HG03565 (cell line): ENCODE results near the gene NMNAT2.

Experiments used
- ATAC-seq: cut with Tn5 transposase; IDR thresholded peaks from one replicate; pipeline ENCODE4 v1.9.1; 2021; ENCODE audit warnings: mild to moderate bottlenecking, moderate library complexity; ENCODE audit not compliant: unreplicated experiment

The NMNAT2 gene

GRCh38 chr1:183218971-183219615, 199.1 kb downstream of the NMNAT2 start:
- ATAC-seq, result no peak

GRCh38 chr1:183218027-183218618, 200.1 kb downstream of the NMNAT2 start:
- ATAC-seq, result no peak

- ATAC-seq, result no peak
Observed at GRCh38 chr1:183215936-183216335, 202.2 kb downstream of the NMNAT2 start.

- ATAC-seq, result no peak
Observed at GRCh38 chr1:183215076-183215720, 203.0 kb downstream of the NMNAT2 start.

GRCh38 chr1:183214021-183214970, 203.9 kb downstream of the NMNAT2 start:
- no peak for ATAC-seq

- ATAC-seq, result no peak
Observed at GRCh38 chr1:183212870-183213269, 205.3 kb downstream of the NMNAT2 start.

- no peak for ATAC-seq
Observed at GRCh38 chr1:183210681-183211080, 207.5 kb downstream of the NMNAT2 start.

- ATAC-seq, result peak; percentile 69
Observed at GRCh38 chr1:183209533-183210158, 208.5 kb downstream of the NMNAT2 start.

GRCh38 chr1:183206538-183207122, 211.6 kb downstream of the NMNAT2 start:
- ATAC-seq, result no peak

GRCh38 chr1:183205196-183205781, 212.9 kb downstream of the NMNAT2 start:
- ATAC-seq, result no peak

GRCh38 chr1:183203094-183203493, 215.1 kb downstream of the NMNAT2 start:
- no peak for ATAC-seq

- ATAC-seq, result no peak
Observed at GRCh38 chr1:183200451-183200850, 217.7 kb downstream of the NMNAT2 start.

GRCh38 chr1:183199304-183199703, 218.9 kb downstream of the NMNAT2 start:
- no peak for ATAC-seq

- ATAC-seq, result no peak
Observed at GRCh38 chr1:183198463-183198862, 219.7 kb downstream of the NMNAT2 start.
